ENCODE data around the gene ERC1. TPM values are rescaled to one million over a fixed set of nuclear protein-coding genes. Genes with fewer than 3 reads are reported as not detected.

ERC1 gene
- polyA plus RNA-seq, 1 donor from 2014 or later: 7.1 TPM

DNA sequence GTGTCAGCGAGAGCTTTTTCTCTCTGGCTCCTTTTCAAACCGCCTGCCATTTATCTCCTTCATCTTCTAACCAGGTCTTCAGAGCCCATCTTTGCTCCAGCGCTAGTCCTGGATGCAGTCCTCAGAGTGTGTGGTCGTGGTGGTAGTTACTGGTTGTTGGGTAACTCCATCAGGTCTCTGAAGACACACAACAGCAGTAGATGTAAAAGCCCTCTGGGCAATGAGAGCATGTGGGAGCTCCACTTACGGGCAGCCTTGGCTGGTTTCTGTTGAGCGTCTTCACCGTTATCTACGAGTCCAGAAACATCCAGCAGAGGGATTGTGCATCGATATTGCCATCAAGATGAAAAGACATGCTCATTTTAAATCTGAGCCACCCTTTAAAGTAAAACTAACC lies 542.2 kb downstream of the ERC1 start:
- TF ChIP-seq EZH2 (IDR thresholded peaks at IDR 0.05; ENCODE audit: borderline replicate concordance, insufficient read depth, low read length, poor library complexity, severe bottlenecking) (no peak), SMC3 (conservative IDR thresholded peaks at IDR 0.05; ENCODE audit: poor library complexity) (no peak), TAF1 (IDR thresholded peaks at IDR 0.05; ENCODE audit: low read depth) (no peak), POLR2AphosphoS5 (IDR thresholded peaks at IDR 0.05) (no peak), EP300 (conservative IDR thresholded peaks at IDR 0.05; ENCODE audit: poor library complexity, severe bottlenecking) (no peak), RAD21 (conservative IDR thresholded peaks at IDR 0.05) (no peak), MXI1 (conservative IDR thresholded peaks at IDR 0.05; ENCODE audit: poor library complexity, severe bottlenecking) (no peak)
- TF ChIP-seq, protein P1, sequence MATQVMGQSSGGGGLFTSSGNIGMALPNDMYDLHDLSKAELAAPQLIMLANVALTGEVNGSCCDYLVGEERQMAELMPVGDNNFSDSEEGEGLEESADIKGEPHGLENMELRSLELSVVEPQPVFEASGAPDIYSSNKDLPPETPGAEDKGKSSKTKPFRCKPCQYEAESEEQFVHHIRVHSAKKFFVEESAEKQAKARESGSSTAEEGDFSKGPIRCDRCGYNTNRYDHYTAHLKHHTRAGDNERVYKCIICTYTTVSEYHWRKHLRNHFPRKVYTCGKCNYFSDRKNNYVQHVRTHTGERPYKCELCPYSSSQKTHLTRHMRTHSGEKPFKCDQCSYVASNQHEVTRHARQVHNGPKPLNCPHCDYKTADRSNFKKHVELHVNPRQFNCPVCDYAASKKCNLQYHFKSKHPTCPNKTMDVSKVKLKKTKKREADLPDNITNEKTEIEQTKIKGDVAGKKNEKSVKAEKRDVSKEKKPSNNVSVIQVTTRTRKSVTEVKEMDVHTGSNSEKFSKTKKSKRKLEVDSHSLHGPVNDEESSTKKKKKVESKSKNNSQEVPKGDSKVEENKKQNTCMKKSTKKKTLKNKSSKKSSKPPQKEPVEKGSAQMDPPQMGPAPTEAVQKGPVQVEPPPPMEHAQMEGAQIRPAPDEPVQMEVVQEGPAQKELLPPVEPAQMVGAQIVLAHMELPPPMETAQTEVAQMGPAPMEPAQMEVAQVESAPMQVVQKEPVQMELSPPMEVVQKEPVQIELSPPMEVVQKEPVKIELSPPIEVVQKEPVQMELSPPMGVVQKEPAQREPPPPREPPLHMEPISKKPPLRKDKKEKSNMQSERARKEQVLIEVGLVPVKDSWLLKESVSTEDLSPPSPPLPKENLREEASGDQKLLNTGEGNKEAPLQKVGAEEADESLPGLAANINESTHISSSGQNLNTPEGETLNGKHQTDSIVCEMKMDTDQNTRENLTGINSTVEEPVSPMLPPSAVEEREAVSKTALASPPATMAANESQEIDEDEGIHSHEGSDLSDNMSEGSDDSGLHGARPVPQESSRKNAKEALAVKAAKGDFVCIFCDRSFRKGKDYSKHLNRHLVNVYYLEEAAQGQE (IDR thresholded peaks at IDR 0.05; ENCODE audit: borderline replicate concordance): no peak
- TF ChIP-seq, protein P2, sequence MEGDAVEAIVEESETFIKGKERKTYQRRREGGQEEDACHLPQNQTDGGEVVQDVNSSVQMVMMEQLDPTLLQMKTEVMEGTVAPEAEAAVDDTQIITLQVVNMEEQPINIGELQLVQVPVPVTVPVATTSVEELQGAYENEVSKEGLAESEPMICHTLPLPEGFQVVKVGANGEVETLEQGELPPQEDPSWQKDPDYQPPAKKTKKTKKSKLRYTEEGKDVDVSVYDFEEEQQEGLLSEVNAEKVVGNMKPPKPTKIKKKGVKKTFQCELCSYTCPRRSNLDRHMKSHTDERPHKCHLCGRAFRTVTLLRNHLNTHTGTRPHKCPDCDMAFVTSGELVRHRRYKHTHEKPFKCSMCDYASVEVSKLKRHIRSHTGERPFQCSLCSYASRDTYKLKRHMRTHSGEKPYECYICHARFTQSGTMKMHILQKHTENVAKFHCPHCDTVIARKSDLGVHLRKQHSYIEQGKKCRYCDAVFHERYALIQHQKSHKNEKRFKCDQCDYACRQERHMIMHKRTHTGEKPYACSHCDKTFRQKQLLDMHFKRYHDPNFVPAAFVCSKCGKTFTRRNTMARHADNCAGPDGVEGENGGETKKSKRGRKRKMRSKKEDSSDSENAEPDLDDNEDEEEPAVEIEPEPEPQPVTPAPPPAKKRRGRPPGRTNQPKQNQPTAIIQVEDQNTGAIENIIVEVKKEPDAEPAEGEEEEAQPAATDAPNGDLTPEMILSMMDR (IDR thresholded peaks at IDR 0.05; ENCODE audit: poor library complexity, severe bottlenecking): no peak
- Histone ChIP-seq H3K9me3 (ENCODE audit: low read length) (no peaks in the 10 kb centered on the region), H2AFZ (ENCODE audit: low read depth, low read length) (no peak overlapping the region), H4K20me1 (ENCODE audit: insufficient read depth) (no peaks in the 10 kb centered on the region), H3F3A (ENCODE audit: insufficient read depth, low read length, poor library complexity, severe bottlenecking) (no peaks in the 10 kb centered on the region), H3K9me2 (ENCODE audit: insufficient read depth, low read length) (no peaks in the 10 kb centered on the region), H3K4me3 (ENCODE audit: low read length) (peak overlapping the region; percentile 83), H3K4me2 (ENCODE audit: low read length) (peak overlapping the region; percentile 35), H3K27me3 (ENCODE audit: insufficient read depth, low read depth, low read length) (no peaks in the 10 kb centered on the region), H3K9ac (ENCODE audit: low read length) (no peak overlapping the region), H3K36me3 (ENCODE audit: insufficient read depth, low read length) (no peaks in the 10 kb centered on the region), H3K27ac (ENCODE audit: low read length) (no peak overlapping the region), H3K79me2 (replicated peaks; ENCODE audit: insufficient read depth, low read length) (peaks cover 92% of the 10 kb centered on the region)

DNA sequence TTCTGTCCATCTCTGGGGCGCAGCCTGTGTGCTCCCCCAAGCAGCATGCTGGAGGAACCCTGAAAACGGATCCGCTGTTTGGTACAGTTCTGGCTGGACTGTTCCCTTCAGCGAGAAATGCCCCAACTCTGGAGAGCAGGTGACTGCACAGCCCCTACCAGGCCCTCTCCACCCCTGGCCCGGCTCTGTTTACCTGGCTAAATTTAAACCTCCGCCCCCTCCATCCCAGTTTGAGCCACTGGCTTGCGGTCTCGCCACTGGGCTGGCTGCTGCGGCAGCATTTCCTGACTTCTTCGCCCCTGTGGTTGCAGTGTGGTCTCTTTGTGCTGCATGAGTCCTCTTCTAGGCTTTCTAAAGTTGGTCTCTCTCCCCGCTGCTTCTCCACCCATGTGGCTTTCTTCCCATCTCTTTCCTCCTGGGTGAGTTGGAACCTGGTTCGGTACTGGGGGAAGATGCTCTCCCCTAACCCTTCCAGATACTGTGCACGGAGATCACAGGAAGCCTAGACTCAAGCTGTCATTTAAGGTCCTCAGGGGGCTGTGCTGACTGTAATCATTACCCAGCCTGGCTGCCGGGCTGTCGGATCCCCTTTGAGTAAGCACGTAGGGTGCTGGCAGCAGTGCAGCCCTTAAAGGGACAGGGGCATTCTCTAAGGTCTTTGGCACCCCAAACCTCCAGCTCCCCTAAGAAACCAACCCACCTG lies 542.7 kb downstream of the ERC1 start:
- H4K20me1 ChIP-seq (ENCODE audit: insufficient read depth): no peaks in the 10 kb centered on the region
- peak overlapping the region; percentile 83 for H3K4me3 ChIP-seq (ENCODE audit: low read length)
- no peaks in the 10 kb centered on the region for H3K9me2 ChIP-seq (ENCODE audit: insufficient read depth, low read length)
- H3K79me2 ChIP-seq (replicated peaks; ENCODE audit: insufficient read depth, low read length): peaks cover 92% of the 10 kb centered on the region
- H3K9me3 ChIP-seq (ENCODE audit: low read length): no peaks in the 10 kb centered on the region
- no peak overlapping the region for H3K27ac ChIP-seq (ENCODE audit: low read length)
- H3K9ac ChIP-seq (ENCODE audit: low read length): peak overlapping the region; percentile 25
- H2AFZ ChIP-seq (ENCODE audit: low read depth, low read length): no peak overlapping the region
- peak overlapping the region; percentile 35 for H3K4me2 ChIP-seq (ENCODE audit: low read length)
- no peaks in the 10 kb centered on the region for H3F3A ChIP-seq (ENCODE audit: insufficient read depth, low read length, poor library complexity, severe bottlenecking)
- no peaks in the 10 kb centered on the region for H3K27me3 ChIP-seq (ENCODE audit: insufficient read depth, low read depth, low read length)
- H3K36me3 ChIP-seq (ENCODE audit: insufficient read depth, low read length): no peaks in the 10 kb centered on the region
- TF ChIP-seq SMC3 (conservative IDR thresholded peaks at IDR 0.05; ENCODE audit: poor library complexity) (no peak), EZH2 (IDR thresholded peaks at IDR 0.05; ENCODE audit: borderline replicate concordance, insufficient read depth, low read length, poor library complexity, severe bottlenecking) (no peak), MXI1 (conservative IDR thresholded peaks at IDR 0.05; ENCODE audit: poor library complexity, severe bottlenecking) (no peak), POLR2AphosphoS5 (IDR thresholded peaks at IDR 0.05) (no peak), RAD21 (conservative IDR thresholded peaks at IDR 0.05) (no peak), TAF1 (IDR thresholded peaks at IDR 0.05; ENCODE audit: low read depth) (no peak), EP300 (conservative IDR thresholded peaks at IDR 0.05; ENCODE audit: poor library complexity, severe bottlenecking) (no peak)
- TF ChIP-seq, protein P2 (IDR thresholded peaks at IDR 0.05; ENCODE audit: poor library complexity, severe bottlenecking): no peak
- TF ChIP-seq, protein P1 (IDR thresholded peaks at IDR 0.05; ENCODE audit: borderline replicate concordance): no peak

Data from neural cell (in vitro differentiated cells).